Loucy (cell line): ENCODE measurements around the gene NUDT4.

Experiments used
- CTCF ChIP-seq: fragments of 200-600 bp; sonication (generic); conservative IDR thresholded peaks from 2 replicates; pipeline ENCODE4 v1.5.1; 2014; ENCODE audit warnings: mild to moderate bottlenecking, antibody characterized with exemption, low read length
- EZH2phosphoT487 ChIP-seq: fragments of 200-600 bp; IDR thresholded peaks from 2 replicates; pipeline ENCODE4 v1.6.1; 2018; ENCODE audit warnings: antibody characterized with exemption, mild to moderate bottlenecking, moderate library complexity, borderline replicate concordance

DNA sequence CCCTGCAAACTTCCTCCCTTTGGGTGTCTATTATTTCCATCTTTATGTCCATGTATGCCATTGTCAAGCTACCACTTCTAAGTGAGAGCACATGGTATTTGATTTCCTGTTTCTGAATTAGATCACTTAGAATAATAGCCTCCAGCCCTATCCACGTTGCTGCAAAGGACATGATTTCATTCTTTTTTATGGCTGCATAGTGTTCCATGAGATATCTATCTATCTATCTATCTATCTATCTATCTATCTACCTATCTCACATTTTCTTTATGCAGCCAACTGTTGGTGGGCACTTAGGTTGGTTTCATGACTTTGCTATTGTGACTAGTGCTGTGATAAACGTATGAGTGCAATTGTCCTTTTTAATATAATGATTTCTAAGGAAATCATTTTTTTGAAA is 78.4 kb downstream of the NUDT4 start:
- no peak for TF ChIP-seq CTCF
- TF ChIP-seq EZH2phosphoT487, result no peak
